ENCODE data around the gene SLC41A3.

Gene SLC41A3

DNA sequence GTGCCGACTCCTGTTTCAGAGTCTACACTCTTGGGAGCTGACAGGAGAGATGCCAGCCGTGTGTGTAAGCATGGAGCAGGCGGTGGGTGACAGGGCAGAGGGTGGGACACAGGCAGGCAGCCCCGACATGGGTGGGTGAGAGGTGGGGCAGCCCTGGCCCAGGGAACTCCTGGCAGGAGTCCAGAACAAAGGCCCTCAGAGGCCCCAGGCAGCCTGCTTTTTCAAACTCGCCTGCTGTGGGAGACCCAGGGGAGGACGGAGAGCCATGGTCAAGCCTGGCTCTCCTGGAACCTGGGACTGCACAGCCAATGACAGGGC, 29.3 kb upstream of the SLC41A3 start:
- TF ChIP-seq, protein P1, sequence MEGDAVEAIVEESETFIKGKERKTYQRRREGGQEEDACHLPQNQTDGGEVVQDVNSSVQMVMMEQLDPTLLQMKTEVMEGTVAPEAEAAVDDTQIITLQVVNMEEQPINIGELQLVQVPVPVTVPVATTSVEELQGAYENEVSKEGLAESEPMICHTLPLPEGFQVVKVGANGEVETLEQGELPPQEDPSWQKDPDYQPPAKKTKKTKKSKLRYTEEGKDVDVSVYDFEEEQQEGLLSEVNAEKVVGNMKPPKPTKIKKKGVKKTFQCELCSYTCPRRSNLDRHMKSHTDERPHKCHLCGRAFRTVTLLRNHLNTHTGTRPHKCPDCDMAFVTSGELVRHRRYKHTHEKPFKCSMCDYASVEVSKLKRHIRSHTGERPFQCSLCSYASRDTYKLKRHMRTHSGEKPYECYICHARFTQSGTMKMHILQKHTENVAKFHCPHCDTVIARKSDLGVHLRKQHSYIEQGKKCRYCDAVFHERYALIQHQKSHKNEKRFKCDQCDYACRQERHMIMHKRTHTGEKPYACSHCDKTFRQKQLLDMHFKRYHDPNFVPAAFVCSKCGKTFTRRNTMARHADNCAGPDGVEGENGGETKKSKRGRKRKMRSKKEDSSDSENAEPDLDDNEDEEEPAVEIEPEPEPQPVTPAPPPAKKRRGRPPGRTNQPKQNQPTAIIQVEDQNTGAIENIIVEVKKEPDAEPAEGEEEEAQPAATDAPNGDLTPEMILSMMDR (IDR thresholded peaks at IDR 0.05), result no peak
- no peak for TF ChIP-seq ZFX (IDR thresholded peaks at IDR 0.05; ENCODE audit: borderline replicate concordance)
- no peak overlapping the region for H3K27ac ChIP-seq

DNA sequence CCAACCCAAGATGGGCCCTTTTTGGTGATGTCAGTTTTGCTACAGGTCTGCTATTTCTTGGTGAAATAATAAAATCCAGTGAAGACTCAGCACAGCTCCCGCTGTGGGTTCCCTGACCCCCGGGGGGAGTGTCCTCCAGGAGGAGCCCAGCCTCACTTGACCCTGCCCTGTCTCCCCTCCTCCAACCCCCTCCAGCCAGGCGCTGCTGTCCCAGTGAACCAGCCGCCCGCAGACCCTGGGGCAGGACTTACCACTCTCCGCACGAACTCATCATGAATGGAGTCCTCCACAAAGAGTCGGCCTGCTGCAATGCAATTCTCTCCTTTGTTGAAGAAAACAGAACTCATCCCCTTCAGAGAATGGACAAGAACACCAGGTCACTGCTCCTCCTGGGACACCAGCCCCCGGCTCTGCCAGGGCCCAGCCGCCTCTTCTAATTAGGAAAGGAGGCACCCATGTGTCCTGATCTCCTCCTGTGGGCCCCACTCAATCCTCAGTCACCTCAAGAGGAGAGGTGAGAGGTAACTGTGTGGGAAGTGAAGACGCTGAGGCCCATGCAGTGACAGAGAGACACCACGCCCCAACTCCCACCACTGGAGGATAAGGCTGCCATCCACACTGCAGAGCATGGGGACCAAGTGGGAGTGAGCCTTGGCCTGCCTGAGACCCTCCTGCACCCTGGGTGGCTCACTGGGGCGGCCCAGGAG, 28.8 kb upstream of the SLC41A3 start:
- H3K27ac ChIP-seq, result no peak overlapping the region
- TF ChIP-seq ZFX (IDR thresholded peaks at IDR 0.05; ENCODE audit: borderline replicate concordance), result no peak
- TF ChIP-seq, protein P1 (IDR thresholded peaks at IDR 0.05), result no peak

DNA sequence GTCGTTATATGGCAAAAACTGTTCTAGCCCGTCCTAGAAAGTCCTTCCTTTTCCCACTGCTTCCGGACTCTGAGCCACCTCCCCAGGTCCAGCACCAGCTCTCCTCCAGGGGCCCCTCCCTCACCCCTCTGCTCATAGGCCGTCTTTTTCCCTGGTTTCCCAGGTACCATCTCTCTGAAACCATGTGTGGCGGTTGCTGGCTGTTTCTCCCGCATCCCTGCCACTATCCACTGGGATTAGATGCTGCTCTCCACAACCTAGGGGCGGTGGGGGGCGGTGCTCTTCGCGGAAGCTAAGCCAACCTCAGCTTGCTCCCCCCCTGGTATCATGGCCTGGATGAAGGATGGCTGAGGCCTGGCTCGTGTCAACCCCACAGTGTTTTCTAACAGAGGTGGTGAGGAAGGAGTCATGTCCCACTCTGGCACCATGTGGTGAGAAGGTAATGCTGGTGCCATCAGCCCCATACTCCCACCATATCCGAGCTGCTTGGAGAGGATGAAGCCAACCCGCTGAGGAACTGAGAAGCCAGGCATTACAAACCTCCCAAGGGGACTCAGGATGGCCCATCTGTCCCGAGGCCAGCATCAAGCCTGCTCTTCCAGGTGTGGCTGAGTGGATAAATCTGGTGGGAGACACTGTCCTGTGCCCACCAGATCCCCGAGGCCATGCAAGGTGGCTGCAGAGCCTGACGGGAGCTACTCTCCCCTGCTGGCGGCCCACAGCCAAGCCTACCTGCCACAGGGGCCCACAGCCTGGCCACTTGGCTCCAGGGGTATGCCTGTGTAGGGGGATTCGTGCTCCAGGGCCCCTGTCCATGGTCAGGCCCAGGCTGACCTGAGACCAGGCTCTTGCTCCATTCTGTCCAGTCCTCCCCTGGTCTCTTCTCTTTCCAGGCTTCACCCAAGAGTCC, 27.9 kb upstream of the SLC41A3 start:
- no peak for TF ChIP-seq ZFX (IDR thresholded peaks at IDR 0.05; ENCODE audit: borderline replicate concordance)
- TF ChIP-seq, protein P1 (IDR thresholded peaks at IDR 0.05), result no peak

GRCh38 chr3:126111126-126111551, 27.2 kb upstream of the SLC41A3 start:
- TF ChIP-seq, protein P1 (IDR thresholded peaks at IDR 0.05), result no peak
- no peak for TF ChIP-seq ZFX (IDR thresholded peaks at IDR 0.05; ENCODE audit: borderline replicate concordance)
- no peak overlapping the region for H3K27ac ChIP-seq

More for the DNA sequence above, 27.9 kb upstream of the SLC41A3 start:
- H3K27ac ChIP-seq, result no peak overlapping the region

GRCh38 chr3:126110431-126111125, 26.7 kb upstream of the SLC41A3 start:
- H3K27ac ChIP-seq, result no peak overlapping the region
- TF ChIP-seq ZFX (IDR thresholded peaks at IDR 0.05; ENCODE audit: borderline replicate concordance), result no peak

DNA sequence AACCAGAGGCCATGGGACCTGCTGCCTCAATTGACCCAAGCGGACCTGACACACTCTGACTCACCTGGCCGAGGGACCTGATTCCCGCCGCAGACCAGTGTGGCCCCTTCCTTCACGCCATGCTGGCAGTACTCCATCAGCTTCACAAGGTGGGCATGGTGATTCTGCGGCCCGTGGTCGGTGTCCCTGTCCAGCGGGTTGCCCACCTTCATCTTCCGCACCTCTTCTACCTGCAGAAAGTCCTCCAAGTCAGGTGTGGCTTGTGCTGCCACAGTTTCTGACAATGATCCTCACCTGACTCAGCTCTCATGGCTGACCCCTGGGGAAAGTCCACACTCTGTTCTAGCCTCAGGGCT, 25.9 kb upstream of the SLC41A3 start:
- TF ChIP-seq, protein P1 (IDR thresholded peaks at IDR 0.05), result no peak
- no peak for TF ChIP-seq ZFX (IDR thresholded peaks at IDR 0.05; ENCODE audit: borderline replicate concordance)
- H3K27ac ChIP-seq, result no peak overlapping the region

- TF ChIP-seq ZFX (IDR thresholded peaks at IDR 0.05; ENCODE audit: borderline replicate concordance), result no peak
- TF ChIP-seq, protein P1 (IDR thresholded peaks at IDR 0.05), result no peak
- H3K27ac ChIP-seq, result no peak overlapping the region
These were observed 25.4 kb upstream of the SLC41A3 start for GRCh38 chr3:126109146-126109879.

Measured in 22Rv1 (cell line).